ENCODE results near the gene HGF.

Gene HGF

DNA sequence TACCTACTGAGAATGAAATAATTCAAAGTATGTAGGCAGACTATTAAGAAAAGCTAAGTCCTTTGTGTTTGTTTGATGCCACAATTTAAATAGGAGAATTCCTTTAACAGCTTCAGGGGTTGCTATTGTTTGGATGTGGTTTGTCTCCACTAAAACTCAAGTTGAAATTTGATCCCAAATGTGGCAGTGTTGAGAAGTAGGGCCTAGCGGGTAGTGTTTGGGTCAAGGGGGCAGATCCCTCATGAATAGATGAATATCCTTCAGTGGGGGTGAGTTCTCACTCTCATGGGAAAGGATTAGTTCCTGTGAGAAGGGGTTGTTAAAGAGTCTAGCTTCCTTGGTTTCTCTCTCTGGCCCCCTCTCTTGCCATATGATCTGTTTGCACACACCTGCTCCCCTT lies 97.0 kb downstream of the HGF start:
- TF ChIP-seq POLR2A (IDR thresholded peaks at IDR 0.05; ENCODE audit: low read depth, low read length): no peak
- no peak for DNase-seq (ENCODE audit: insufficient read length, low spot score)

DNA sequence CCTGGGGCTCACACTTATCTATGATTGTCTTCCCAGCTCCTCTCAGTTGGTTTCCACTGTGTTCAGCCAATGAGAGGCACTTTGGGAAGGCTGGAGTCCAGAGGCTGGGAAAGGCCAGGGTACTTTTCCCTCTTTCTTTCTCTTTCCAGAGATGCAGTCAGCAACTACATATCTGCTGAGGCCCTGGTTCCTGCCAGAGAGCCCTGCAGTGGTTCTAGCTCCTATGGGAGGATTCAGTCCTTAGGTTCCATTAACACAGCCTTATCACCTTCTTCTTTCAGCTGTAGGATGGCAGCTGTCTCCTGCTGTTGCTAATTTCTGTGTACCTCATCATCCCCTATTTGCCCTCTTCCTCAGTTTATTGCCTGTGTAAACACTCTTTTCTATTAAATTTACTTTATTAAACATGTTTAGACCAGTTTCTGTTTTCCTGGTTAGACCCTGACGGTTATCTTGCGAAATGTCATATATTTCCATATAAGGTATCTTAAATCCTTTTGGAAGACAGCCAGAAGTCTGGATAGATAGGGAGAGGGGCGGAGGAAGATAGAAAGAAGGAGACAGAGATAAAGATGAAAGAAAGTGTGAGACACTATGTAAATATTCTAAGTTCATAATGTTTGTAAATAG lies 100.3 kb downstream of the HGF start:
- DNase-seq (ENCODE audit: insufficient read length, low spot score) (no peak), FAIRE-seq (no peak)
- no peak for TF ChIP-seq POLR2A (IDR thresholded peaks at IDR 0.05; ENCODE audit: low read depth, low read length)

More for the DNA sequence above, 97.0 kb downstream of the HGF start:
- no peak for FAIRE-seq

DNA sequence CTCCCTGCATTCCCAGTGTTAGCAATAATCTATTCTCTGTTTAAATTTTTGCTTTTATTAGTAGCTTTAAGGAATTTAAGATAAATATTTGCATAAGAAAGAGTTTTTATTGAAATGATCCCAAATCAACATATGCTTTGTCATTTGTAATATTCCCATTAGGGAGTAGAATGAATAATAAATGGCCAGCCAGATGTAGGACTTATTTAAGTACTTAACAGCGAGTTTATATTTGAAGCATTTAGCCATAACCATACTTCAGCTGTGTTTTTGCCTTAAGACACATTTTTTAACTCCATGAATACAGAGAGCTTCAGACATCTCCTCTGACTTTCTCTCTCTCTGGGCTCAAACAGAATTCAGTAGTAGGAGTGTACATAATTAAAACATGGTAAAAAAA lies 103.6 kb downstream of the HGF start:
- TF ChIP-seq POLR2A (IDR thresholded peaks at IDR 0.05; ENCODE audit: low read depth, low read length): no peak
- FAIRE-seq: no peak
- DNase-seq (ENCODE audit: insufficient read length, low spot score): no peak

DNA sequence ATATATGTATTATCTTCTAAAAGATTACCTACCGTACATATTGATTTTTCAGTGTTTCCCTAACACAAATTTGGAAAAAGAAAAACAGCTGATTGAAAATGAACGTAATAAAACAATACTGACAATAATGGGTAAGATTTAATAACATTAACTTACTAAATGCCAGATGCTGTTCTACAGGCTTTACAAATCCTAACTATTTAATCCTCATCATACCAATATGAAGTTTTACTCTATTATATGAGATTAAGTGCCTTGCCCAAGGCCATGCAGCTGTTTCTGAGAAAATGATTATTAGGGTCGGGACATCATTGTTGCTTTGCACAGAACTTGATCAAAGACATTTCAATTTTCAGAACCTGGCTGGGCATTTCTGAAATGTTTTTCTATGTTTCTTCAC lies 104.6 kb downstream of the HGF start:
- DNase-seq (ENCODE audit: insufficient read length, low spot score): no peak
- TF ChIP-seq POLR2A (IDR thresholded peaks at IDR 0.05; ENCODE audit: low read depth, low read length): no peak
- no peak for FAIRE-seq

DNA sequence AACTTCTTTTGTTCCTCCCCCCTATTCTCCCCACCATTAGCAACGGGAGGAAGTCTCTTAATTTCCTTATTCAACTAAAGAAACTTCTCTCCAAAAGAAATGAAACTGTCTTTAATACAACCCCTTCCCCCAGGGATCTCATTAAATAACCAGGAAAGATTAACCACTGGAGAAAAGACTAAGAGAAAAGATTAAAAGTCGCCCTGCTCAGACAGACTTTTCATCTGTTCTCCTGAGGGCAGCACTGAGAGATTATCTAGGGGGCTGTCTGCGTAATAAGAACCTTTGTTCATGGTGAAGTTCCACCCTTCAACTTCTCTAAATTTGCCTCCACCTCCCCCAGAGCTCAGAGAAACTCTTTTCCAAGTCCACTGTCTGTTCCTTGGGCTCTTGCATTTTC lies 105.5 kb downstream of the HGF start:
- FAIRE-seq (no peak), DNase-seq (ENCODE audit: insufficient read length, low spot score) (no peak)
- no peak for TF ChIP-seq POLR2A (IDR thresholded peaks at IDR 0.05; ENCODE audit: low read depth, low read length)

GRCh38 chr7:81662531-81662930 lies 107.3 kb downstream of the HGF start:
- no peak for TF ChIP-seq POLR2A (IDR thresholded peaks at IDR 0.05; ENCODE audit: low read depth, low read length)
- DNase-seq (ENCODE audit: insufficient read length, low spot score) (no peak), FAIRE-seq (no peak)

DNA sequence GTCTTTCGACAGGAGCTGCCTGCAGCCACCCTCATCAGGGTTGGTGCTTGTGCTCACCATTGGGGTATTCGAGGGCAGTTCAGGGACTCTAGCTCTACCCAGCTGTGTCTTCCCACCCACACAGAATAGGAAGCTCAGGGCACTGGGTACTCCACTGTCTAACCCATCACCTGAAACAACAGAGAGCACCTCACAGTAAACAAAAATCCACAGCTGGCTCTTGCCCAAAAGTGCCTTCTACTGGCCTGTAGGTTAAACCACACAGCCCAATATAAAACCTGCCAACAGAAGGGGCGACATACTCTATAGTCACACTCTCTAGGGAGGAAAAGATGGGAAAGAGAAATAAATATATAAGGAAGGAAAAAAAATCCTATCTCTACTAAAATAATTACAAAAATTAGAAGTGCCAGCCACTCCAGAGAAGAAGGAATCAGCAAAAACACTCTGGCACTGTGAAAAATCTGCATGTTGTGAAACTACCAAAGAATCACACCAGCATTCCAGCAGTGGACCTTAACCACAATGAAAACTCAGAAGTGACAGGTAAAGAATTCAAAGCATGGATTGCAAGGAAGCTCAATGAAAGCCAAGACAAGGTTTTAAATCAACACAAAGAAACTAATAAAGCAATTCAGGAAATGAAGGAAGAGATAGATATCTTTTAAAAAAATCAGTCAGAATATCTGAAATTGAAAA lies 110.0 kb downstream of the HGF start:
- TF ChIP-seq POLR2A (IDR thresholded peaks at IDR 0.05; ENCODE audit: low read depth, low read length): no peak
- DNase-seq (ENCODE audit: insufficient read length, low spot score): no peak
- no peak for FAIRE-seq

- no peak for TF ChIP-seq POLR2A (IDR thresholded peaks at IDR 0.05; ENCODE audit: low read depth, low read length)
- FAIRE-seq (no peak), DNase-seq (ENCODE audit: insufficient read length, low spot score) (no peak)
Measured at GRCh38 chr7:81657551-81657950, 112.3 kb downstream of the HGF start.

- TF ChIP-seq POLR2A (IDR thresholded peaks at IDR 0.05; ENCODE audit: low read depth, low read length): no peak
- DNase-seq (ENCODE audit: insufficient read length, low spot score) (no peak), FAIRE-seq (no peak)
Measured at GRCh38 chr7:81655271-81655670, 114.6 kb downstream of the HGF start.

- FAIRE-seq: no peak
- no peak for DNase-seq (ENCODE audit: insufficient read length, low spot score)
- no peak for TF ChIP-seq POLR2A (IDR thresholded peaks at IDR 0.05; ENCODE audit: low read depth, low read length)
Measured at GRCh38 chr7:81652225-81652624, 117.6 kb downstream of the HGF start.

Measured in H54 (cell line).